VCaP (cell line): ENCODE data around the gene PGM5.
"Not testable (repeated sequence)": the region's sequence is repeated elsewhere in the genome, so short reads cannot be mapped to it uniquely, and the experiment has no call there.

ENCODE experiments used
- H3K27ac ChIP-seq: fragments of 450-650 bp; 2 replicates; pipeline ENCODE4 v1.5.1; 2017
- CTCF ChIP-seq: fragments of 450-650 bp; conservative IDR thresholded peaks from 2 replicates; pipeline ENCODE4 v1.5.1; 2017; ENCODE audit warnings: mild to moderate bottlenecking, moderate library complexity

The PGM5 gene

GRCh38 chr9:68375789-68376188 lies 19.4 kb downstream of the PGM5 start:
- not testable (repeated sequence) for H3K27ac ChIP-seq

DNA sequence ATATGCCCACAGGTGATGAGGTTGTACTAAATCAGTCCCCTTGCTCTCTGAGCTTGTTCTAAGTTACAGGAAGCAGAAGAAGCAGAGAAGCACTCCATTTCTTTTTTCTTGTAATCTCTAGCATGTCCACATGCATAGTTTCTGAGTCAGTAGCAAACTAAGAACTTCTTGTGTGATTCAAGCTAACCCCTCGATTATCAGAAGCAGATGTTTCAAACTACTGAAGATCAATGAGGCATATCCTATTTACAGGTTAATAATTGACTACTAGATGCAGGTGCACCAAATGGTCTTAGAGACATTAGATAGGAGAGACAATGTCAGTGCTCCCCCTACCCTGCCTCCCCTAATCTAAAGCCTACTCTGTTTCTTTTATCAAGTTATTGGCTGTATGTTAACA lies 21.3 kb downstream of the PGM5 start:
- H3K27ac ChIP-seq = not testable (repeated sequence)

- not testable (repeated sequence) for H3K27ac ChIP-seq
Measured at GRCh38 chr9:68383894-68384293, 27.5 kb downstream of the PGM5 start.

GRCh38 chr9:68389558-68389957 lies 33.1 kb downstream of the PGM5 start:
- H3K27ac ChIP-seq = not testable (repeated sequence)

GRCh38 chr9:68390737-68391136 lies 34.3 kb downstream of the PGM5 start:
- peak overlapping the region; percentile 59 for H3K27ac ChIP-seq

- H3K27ac ChIP-seq = not testable (repeated sequence)
Measured at GRCh38 chr9:68396411-68397094, 40.1 kb downstream of the PGM5 start.

- not testable (repeated sequence) for H3K27ac ChIP-seq
Measured at GRCh38 chr9:68397095-68397423, 40.6 kb downstream of the PGM5 start.

DNA sequence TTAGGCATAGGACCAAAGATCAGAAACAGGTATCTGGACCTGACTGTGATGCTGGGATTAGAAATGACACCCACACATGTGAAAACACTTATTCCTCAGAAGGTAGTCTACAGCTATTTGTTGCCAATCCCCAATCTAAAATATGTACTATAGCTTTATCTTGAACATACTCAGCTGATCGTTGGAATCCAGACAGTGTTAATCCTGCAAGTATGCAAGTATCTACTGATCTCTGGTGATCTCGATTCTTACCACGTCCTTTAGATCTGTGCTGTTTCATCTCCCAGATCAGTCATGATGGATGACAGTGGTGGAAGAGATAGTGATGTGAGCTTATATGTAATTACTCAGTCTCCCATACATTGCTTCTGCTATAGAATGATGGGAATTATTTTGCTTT lies 41.4 kb downstream of the PGM5 start:
- H3K27ac ChIP-seq = not testable (repeated sequence)

GRCh38 chr9:68398324-68398723 lies 41.9 kb downstream of the PGM5 start:
- not testable (repeated sequence) for H3K27ac ChIP-seq

DNA sequence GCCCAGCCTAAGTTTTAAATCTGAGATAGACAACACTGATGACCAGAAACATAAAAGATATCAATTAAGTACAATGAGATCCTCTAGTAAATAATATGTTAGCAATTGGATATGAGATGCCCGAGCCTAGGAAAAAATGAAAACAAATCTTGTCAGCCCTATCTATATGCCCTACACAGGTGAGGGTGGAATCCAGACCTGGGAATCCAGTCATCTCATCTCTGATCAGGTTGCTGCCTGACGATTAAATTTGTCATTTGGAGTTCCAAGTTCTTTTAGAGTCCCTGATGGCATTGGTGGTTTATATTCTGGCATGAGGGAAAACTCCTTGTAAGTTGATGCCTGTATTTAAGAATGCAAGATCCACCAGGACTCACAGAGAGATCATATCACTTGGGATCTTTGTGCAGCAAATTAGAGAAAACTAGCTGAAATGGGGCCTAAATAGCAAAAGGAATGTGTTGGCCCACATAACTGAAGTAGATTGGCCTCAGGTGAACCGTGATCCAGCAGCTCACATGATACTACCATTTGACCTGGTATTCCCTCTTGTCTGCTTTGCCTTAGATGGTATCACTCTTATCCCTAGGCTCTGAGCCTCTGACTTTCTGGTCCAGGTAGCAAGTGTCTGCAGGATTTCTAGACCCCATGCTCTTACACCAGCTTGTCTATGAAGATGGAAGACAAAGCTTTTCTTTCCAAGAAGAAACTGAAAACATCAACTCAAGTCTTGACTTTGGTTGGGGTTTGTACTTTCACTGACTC lies 48.2 kb downstream of the PGM5 start:
- H3K27ac ChIP-seq = not testable (repeated sequence)

- not testable (repeated sequence) for H3K27ac ChIP-seq
Measured at GRCh38 chr9:68411865-68412264, 55.5 kb downstream of the PGM5 start.

DNA sequence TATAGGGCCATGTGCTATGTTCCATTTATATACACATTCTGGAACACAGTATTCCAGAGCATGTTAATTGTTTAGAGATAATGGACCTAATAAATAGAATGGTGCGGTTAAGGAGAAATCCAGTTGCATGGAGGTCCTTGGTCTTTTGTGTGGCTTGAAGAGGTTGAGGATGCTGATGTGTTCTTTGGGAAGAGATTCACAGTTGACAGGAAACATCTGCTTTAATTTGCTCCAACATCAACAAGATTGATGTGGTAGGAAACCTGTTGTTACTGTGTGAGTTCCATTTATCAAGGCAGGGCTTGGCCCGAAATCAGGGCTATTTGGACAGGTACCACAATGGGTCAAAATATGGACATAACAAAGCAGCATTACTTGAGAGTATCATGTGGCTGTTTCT lies 56.3 kb downstream of the PGM5 start:
- H3K27ac ChIP-seq = not testable (repeated sequence)

DNA sequence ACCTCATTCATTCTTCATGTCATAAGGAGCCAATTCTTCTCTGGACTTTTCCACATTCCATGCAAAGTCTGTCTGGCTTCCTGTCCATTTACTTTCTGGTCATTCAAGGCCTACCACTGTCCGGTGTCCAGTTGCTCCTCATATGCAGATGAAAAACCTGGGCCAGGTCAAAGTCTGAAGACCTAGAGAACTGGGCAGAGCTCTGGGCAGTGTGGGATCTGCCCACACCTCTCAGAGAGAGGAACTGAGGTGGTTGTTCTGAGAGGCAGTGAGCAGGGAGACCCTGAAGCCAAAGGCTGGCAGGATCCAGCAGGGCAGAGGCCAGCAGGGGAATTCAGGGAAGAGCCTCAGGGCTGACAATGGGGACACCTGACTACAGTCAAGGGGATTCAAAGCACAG lies 58.7 kb downstream of the PGM5 start:
- H3K27ac ChIP-seq = not testable (repeated sequence)

- no peak for TF ChIP-seq CTCF
- no peak overlapping the region for H3K27ac ChIP-seq
Measured at GRCh38 chr9:68416936-68417564, 60.6 kb downstream of the PGM5 start.

DNA sequence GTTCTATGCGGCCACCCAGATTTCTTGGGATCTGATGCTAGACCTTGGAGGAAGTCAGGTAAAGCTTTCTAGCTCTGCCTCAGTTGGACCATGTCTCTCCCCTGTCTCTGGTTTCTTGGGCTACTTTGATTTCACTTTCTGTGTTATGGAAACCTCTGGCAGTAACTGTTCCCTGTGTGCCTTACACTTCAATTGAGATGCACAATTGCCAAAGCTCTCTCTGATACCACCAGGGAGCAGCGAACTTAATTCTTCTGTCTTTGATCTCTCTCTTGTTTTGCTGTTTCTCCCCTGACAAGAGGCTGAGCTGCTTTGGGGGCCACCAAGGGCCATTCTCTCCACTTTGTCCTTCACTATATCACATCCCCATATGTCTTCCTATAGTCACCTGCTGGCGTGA lies 61.4 kb downstream of the PGM5 start:
- no peak for TF ChIP-seq CTCF
- no peak overlapping the region for H3K27ac ChIP-seq
